Peyer's patch (tissue), 4 donors: ENCODE results near the gene GTF2F2.

Source experiments
- POLR2A ChIP-seq, 2 donors: fragments of 450-650 bp; IDR thresholded peaks; one replicate each; pipeline ENCODE4 v1.5.1; 2017; ENCODE audit warnings: antibody characterized with exemption in 2 of 2, mild to moderate bottlenecking in 2 of 2, moderate library complexity in 2 of 2
- TF ChIP-seq, protein P1 (sequence below), 6 experiments: fragments of 450-650 bp in 4 of 6; fragments of 200-600 bp in 2 of 6; sonication (generic) in 1 of 6; IDR thresholded peaks; one replicate each; pipeline ENCODE4 v1.5.1; 2017 to 2019; ENCODE audit warnings: antibody characterized with exemption in 6 of 6, mild to moderate bottlenecking in 3 of 6, moderate library complexity in 1 of 6

DNA sequence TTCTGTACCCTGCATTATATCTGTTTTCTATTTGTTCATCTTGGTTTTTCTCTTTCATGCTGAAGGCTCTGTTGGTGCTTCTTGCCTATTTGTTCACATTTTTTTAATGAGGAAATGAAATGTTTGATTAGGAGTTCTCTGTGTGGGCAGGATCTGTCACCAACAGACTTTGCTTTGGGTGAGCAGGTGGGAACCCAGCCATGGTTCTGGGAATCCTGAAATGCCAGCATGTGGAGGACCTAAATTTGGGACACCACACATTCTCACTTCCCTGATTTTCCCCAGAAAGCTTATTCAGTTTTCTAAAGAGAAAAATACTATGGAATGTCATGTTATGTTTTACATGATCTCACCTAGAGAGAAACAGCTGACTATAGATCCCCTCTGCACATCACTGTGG lies 186.7 kb downstream of the GTF2F2 start:
- TF ChIP-seq, protein P1, sequence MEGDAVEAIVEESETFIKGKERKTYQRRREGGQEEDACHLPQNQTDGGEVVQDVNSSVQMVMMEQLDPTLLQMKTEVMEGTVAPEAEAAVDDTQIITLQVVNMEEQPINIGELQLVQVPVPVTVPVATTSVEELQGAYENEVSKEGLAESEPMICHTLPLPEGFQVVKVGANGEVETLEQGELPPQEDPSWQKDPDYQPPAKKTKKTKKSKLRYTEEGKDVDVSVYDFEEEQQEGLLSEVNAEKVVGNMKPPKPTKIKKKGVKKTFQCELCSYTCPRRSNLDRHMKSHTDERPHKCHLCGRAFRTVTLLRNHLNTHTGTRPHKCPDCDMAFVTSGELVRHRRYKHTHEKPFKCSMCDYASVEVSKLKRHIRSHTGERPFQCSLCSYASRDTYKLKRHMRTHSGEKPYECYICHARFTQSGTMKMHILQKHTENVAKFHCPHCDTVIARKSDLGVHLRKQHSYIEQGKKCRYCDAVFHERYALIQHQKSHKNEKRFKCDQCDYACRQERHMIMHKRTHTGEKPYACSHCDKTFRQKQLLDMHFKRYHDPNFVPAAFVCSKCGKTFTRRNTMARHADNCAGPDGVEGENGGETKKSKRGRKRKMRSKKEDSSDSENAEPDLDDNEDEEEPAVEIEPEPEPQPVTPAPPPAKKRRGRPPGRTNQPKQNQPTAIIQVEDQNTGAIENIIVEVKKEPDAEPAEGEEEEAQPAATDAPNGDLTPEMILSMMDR (IDR thresholded peaks at IDR 0.05) = no peak
- no peak for TF ChIP-seq POLR2A (IDR thresholded peaks at IDR 0.05)
